22Rv1 (cell line): ENCODE results near the gene ATP13A4.
A peak's percentile ranks its signal among the peaks of the same experiment; 100 is the strongest.

Experiments
- CTCF ChIP-seq: fragments of 450-650 bp; IDR thresholded peaks from 2 replicates; pipeline ENCODE4 v1.5.1; 2017; ENCODE audit warnings: mild to moderate bottlenecking
- ZFX ChIP-seq: fragments of 450-650 bp; IDR thresholded peaks from 2 replicates; pipeline ENCODE4 v1.6.1; 2017; ENCODE audit warnings: antibody characterized with exemption, borderline replicate concordance

DNA sequence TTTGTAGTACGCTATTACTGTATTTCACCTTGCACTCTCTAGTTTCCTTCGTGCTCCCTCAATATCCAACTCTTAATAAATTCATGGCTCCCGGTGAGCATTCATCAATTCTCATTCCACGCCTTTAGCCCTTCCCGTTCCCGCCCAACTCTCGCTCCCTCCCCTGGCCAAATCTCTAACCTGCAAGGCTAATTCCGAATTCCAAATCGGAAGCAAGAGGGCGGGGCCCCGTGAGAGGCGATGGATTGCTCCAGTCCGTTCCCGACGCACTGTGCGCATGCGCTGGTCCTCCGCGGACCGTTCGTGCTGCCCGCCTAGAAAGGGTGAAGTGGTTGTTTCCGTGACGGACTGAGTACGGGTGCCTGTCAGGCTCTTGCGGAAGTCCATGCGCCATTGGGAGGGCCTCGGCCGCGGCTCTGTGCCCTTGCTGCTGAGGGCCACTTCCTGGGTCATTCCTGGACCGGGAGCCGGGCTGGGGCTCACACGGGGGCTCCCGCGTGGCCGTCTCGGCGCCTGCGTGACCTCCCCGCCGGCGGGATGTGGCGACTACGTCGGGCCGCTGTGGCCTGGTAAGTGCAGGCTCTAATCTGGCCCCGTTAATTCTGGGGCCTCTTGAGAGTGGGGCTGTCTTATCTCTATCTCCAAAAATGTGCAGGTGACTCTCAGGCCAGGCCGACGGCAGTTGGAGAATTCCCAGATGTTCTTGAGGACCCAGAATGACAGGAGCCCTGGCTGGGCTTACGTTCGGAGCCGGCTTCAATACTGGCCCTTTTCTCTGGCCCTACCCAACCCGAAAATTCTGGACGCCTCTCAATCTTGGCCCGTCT is 38.4 kb upstream of the ATP13A4 start, which contains the start of gene OPA1:
- peak; percentile 56 for TF ChIP-seq CTCF
- no peak for TF ChIP-seq ZFX
